C4-2B (cell line): ENCODE measurements around the gene TGFB1.

Experiments used
- ZFX ChIP-seq: fragments of 450-650 bp; IDR thresholded peaks from 2 replicates; pipeline ENCODE4 v1.6.1; 2017
- TF ChIP-seq, protein P1 (sequence below): fragments of 450-650 bp; conservative IDR thresholded peaks from 2 replicates; pipeline ENCODE4 v1.5.1; 2017; ENCODE audit warnings: mild to moderate bottlenecking

DNA sequence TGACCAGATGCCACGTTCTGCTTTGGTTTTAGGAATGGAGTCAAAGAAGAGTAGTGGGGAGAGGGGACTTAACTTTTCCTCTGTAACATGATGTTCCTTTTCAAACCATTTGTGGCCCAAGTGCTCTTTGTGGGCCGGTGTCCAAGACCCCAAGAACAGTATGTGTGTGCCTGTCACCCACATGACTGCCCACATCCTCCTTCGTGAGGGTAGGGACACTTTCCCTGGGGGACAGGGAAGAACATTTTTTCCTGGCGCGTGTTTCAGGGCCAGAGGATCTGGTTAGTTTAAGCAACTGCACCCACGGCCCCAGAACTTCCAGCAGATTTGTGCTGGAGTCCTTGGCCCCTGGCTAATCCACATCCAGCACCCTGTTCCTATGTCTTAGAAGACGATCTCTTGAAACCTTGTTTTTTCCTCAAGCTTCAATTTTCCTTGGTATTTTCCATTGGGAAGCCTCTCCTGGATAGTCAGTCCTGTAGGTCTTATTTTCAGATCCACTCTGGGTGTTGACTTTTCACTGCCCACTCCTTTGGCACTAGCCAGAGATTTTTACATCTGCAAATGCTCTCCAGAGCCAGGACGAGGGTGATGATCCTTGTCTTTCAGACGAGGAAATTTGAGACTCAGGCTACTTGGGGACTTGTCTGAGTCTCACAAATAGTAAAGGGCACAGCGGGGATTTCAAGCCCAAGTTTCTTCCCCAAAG is 54.5 kb downstream of the TGFB1 start:
- TF ChIP-seq, protein P1, sequence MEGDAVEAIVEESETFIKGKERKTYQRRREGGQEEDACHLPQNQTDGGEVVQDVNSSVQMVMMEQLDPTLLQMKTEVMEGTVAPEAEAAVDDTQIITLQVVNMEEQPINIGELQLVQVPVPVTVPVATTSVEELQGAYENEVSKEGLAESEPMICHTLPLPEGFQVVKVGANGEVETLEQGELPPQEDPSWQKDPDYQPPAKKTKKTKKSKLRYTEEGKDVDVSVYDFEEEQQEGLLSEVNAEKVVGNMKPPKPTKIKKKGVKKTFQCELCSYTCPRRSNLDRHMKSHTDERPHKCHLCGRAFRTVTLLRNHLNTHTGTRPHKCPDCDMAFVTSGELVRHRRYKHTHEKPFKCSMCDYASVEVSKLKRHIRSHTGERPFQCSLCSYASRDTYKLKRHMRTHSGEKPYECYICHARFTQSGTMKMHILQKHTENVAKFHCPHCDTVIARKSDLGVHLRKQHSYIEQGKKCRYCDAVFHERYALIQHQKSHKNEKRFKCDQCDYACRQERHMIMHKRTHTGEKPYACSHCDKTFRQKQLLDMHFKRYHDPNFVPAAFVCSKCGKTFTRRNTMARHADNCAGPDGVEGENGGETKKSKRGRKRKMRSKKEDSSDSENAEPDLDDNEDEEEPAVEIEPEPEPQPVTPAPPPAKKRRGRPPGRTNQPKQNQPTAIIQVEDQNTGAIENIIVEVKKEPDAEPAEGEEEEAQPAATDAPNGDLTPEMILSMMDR, result no peak
- TF ChIP-seq ZFX, result no peak
